Memory B cell (primary cell): ENCODE results near the gene EFCAB6.

Source experiments
- ATAC-seq: fragments of 150-1000 bp; cut with Tn5 transposase; 2 replicates; pipeline ENCODE4 v1.10.0; 2021; ENCODE audit warnings: low read depth, mild to moderate bottlenecking, moderate library complexity
- DNase-seq, 2 donors: peaks; one replicate each; pipeline ENCODE4 v3.0.0; 2022; ENCODE audit warnings: low spot score in 2 of 2
- H3K27ac Mint-ChIP-seq: one replicate; pipeline ENCODE4 v1.8.0; 2022; ENCODE audit warnings: mild to moderate bottlenecking, moderate library complexity, mixed read lengths
- H3K27me3 Mint-ChIP-seq: one replicate; pipeline ENCODE4 v1.8.0; 2022; ENCODE audit warnings: mixed read lengths
- H3K36me3 Mint-ChIP-seq: one replicate; pipeline ENCODE4 v1.8.0; 2022; ENCODE audit warnings: mild to moderate bottlenecking, mixed read lengths
- H3K4me1 Mint-ChIP-seq: one replicate; pipeline ENCODE4 v1.8.0; 2022; ENCODE audit warnings: mixed read lengths
- H3K4me3 Mint-ChIP-seq: one replicate; pipeline ENCODE4 v1.8.0; 2022; ENCODE audit warnings: mild to moderate bottlenecking, moderate library complexity, mixed read lengths
- H3K9me3 Mint-ChIP-seq: one replicate; pipeline ENCODE4 v1.8.0; 2022; ENCODE audit warnings: mixed read lengths

The EFCAB6 gene

DNA sequence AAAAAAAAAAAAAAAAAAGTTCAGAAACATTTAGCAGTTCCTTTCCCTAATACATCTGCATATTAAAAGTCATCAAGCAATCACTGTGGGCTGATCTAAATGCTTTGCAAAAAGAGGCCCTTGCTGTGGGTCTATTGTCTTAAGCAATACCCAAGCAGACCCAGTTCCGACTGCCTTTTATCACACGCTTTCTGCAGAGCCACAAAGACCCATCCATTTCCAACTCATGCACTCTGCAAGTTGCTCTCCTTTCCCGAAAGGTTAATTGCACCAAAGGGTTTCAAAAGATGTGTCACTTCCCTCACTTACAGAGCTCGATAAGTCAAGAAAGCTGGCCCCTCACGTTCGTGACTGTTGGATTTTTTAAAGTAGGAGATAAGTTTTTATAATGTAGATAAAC is 261.4 kb downstream of the EFCAB6 start:
- no peak for DNase-seq
- Mint-ChIP-seq H3K27ac (no peak overlapping the region), H3K4me1 (no peaks in the 10 kb centered on the region), H3K4me3 (no peak overlapping the region), H3K36me3 (no peaks in the 10 kb centered on the region), H3K27me3 (peaks cover 9% of the 10 kb centered on the region), H3K9me3 (no peaks in the 10 kb centered on the region)
- no peak for ATAC-seq

DNA sequence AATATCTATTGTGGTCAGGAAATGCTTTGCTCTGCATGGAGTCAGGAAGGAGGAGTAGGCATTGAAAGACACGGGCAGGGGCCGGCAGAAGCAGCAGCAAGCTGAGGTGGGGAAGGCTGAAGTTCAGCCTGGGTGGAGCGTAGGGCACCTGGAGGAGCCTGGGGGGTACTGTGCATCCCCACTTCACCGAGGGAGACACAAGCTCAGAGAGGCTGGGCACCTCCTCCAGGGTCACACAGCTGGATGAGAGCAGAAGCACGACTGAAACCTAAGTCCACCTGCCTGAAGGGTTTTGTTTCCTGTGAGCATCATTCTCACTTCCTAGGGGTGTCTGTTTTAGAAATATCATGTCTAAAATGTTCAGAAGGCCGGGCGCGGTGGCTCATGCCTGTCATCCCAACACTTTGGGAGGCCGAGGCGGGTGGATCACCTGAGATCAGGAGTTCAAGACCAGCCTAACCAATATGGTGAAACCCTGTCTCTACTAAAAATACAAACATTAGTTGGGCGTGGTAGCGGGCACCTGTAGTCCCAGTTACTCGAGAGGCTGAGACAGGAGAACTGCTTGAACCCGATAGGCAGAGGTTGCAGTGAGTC is 262.0 kb downstream of the EFCAB6 start:
- Mint-ChIP-seq H3K27ac (no peak overlapping the region), H3K27me3 (peaks cover 5% of the 10 kb centered on the region), H3K4me1 (no peaks in the 10 kb centered on the region), H3K9me3 (no peaks in the 10 kb centered on the region), H3K4me3 (no peak overlapping the region), H3K36me3 (no peaks in the 10 kb centered on the region)
- DNase-seq (no peak), ATAC-seq (no peak)

DNA sequence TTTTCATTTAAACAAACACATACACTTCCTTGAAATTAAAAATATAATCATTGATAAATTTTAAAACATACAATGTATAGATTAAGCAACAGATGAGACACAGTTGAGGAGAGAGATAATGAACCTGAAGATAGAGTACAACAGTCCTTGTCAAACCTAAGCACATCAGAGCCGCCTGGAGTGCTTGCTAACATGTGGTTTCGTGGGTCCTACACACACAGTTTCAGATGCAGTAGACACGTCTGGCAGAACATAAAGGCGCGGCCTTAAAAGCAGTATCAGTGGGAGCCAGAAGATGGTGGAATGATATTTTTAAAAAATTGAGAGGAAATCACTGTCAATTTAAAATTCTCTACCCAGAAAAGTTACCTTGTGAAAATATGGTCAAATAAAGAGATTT is 265.9 kb downstream of the EFCAB6 start:
- Mint-ChIP-seq H3K9me3 (no peaks in the 10 kb centered on the region), H3K27me3 (peaks cover 9% of the 10 kb centered on the region), H3K27ac (no peak overlapping the region), H3K4me3 (no peak overlapping the region), H3K36me3 (no peaks in the 10 kb centered on the region), H3K4me1 (no peaks in the 10 kb centered on the region)
- no peak for ATAC-seq
- no peak for DNase-seq

DNA sequence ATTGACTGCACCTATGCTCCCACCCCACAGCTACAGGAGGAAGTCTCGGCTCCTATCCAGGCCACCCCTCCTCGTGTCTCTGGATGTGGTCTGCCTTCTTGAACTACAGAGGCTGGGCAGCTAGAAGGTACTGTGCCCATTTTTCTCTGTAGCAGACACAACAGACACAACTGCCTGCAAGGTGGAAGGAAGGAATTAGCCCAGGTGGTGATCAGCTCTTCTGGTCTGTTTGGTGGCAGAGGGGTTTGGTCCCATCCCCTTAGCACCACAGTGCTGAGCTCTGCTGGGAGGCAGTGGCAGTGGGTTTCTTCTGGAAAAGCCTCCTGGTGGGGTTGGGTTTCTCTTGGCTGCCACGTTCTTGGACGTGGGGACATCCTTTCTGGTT is 267.8 kb downstream of the EFCAB6 start:
- ATAC-seq = no peak
- Mint-ChIP-seq H3K9me3 (no peaks in the 10 kb centered on the region), H3K27ac (no peak overlapping the region), H3K27me3 (peaks cover 13% of the 10 kb centered on the region), H3K4me1 (no peaks in the 10 kb centered on the region), H3K4me3 (no peak overlapping the region), H3K36me3 (no peaks in the 10 kb centered on the region)
- DNase-seq = no peak

DNA sequence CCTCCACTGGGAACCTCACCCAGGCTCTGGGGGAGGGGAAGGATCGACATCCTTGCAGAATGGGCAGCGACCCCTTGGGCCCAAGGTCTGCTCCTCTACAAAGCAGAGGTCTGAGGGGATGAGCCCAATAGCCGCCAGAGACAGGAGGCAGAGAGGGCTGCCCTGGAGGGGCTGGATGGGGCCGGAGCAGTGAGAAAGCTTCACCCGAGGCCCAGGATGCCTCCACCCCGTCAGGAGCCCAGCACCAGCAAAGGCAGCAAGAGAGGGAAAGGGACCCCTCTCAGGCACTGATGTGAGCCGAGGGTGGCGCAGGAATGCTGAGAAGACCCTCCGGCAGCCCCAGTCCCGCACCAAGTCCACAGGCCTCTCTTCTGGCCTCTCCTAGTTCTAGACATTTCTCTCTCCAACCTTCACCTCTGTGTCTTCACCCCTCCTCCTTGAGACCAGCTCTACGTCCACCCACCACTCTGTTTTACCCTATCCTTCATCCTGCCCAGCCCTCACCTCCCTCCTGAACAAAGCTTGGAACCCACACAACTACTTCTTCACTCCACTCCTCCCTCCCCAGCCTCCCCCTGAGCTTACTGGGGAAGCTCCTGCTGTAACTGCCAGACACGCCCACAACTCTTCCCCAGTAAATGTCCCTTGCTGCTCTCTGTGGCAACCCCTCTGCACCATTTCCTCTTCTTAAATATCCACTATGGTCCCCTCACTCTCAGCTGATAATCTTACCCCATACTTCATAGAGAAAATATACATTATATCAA is 268.4 kb downstream of the EFCAB6 start:
- H3K27me3 Mint-ChIP-seq = peaks cover 16% of the 10 kb centered on the region
- no peak overlapping the region for H3K4me3 Mint-ChIP-seq
- DNase-seq (no peak), ATAC-seq (no peak)
- H3K4me1 Mint-ChIP-seq = no peaks in the 10 kb centered on the region
- H3K36me3 Mint-ChIP-seq = no peaks in the 10 kb centered on the region
- no peaks in the 10 kb centered on the region for H3K9me3 Mint-ChIP-seq
- no peak overlapping the region for H3K27ac Mint-ChIP-seq

DNA sequence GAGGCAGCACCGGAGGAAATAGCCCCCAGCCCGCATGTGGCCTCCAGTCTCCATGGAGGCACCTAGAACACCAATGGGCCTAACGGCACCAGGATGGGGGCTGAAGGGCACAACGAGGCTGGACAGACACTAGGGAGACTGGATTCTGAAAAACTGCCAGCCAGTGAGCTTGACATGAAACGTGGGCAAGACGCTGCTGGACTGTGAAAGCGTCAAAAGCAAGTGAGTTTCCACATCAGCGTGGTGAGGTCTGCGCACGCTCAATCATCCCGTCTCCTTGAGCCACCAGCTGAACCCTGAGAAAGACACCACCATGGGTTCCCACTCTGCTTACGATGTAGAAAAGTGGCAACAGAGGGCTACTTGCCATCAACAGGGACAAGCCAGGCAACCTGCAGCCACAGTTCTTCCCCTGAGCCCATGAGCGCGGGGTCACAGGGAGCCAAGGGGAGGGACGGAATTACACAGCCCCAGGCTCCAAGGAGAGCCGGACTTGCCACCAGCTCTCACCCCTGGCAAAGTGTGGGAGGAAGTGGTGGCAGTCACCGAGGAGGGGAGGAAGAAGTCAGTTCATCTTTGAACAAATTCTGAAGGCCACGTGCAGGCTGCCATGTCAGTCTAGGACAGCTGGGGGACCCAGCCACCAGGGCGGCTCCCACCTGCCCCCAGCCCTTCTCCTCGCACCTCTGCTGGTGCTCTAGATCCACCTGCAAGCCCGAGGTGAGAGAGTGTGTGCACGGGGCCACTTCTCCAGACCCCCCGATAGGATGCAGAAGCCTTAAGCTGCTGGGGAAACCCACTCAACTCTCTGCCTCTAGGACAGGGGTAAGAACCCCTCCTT is 269.2 kb downstream of the EFCAB6 start:
- Mint-ChIP-seq H3K36me3 (no peaks in the 10 kb centered on the region), H3K4me1 (no peaks in the 10 kb centered on the region), H3K27ac (no peak overlapping the region), H3K9me3 (no peaks in the 10 kb centered on the region), H3K27me3 (peaks cover 20% of the 10 kb centered on the region), H3K4me3 (no peak overlapping the region)
- ATAC-seq (no peak), DNase-seq (no peak)

DNA sequence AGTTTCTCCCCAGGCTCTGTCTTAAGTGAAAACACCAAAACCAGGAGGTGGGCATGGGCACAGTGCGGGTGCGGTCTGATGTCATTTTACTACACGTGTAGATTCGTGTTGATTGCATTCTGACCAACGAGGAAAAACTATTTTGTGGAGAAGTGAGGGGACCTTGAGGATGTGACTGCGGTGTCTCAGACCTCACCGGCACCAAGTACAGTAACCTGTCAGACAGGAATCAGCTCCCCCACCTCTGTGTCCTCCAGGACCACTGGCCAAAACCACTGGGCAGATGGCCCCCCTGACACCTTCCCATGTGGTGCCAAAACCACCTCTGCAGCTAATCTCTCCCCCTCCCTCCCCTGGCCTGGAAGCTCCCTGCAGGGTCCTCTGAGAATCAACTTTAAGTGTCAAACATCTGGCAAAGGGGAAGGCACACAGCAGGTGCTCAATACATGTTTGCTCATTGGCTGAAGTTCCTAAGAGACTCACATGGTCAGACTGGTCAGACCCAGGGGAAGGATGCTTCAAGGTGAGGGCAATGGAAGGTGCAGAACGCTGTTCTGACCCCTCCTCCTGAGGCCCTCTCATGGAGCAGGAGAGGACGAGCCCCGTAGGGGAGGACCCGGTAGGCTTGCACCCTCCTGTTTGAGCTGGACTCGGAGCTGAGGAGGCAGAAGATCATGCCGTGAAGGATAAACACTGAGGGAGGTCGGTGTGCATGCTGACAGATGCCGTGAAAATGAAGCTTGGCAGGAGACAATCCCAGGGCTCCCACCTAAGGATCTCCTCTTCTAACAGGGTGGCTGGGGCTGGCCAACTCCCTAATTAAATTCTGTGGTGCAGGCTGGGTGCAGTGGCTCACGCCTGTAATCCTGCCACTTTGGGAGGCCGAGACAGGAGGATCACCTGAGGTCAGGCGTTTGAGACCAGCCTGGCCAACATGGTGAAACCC is 270.4 kb downstream of the EFCAB6 start:
- H3K27ac Mint-ChIP-seq = no peak overlapping the region
- H3K27me3 Mint-ChIP-seq = peaks cover 23% of the 10 kb centered on the region
- no peaks in the 10 kb centered on the region for H3K4me1 Mint-ChIP-seq
- ATAC-seq (no peak), DNase-seq (no peak)
- no peaks in the 10 kb centered on the region for H3K9me3 Mint-ChIP-seq
- no peaks in the 10 kb centered on the region for H3K36me3 Mint-ChIP-seq
- no peak overlapping the region for H3K4me3 Mint-ChIP-seq

DNA sequence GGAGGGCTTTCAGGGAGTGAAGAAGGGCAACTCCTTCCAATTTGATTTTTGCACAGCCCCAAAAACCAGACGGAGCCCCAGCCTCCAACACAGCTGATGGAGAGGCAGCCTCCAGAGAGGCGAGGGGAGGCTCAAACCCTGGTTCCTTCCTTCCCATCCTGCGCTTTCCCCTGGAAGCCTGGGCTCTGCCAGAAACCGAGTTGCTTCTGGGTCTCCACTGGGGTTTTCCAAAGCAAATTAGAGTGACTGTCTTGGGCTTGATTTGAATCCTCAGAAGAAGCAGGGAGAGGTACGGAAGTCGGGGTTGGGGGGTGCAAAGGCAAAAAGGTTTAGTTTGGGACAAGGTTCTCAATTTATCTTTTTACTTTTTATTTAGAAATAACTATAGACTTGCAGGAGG is 271.1 kb downstream of the EFCAB6 start:
- Mint-ChIP-seq H3K9me3 (no peaks in the 10 kb centered on the region), H3K27ac (no peak overlapping the region), H3K4me1 (no peaks in the 10 kb centered on the region), H3K36me3 (peaks cover 2% of the 10 kb centered on the region), H3K27me3 (peaks cover 23% of the 10 kb centered on the region), H3K4me3 (no peak overlapping the region)
- DNase-seq (no peak), ATAC-seq (no peak)

DNA sequence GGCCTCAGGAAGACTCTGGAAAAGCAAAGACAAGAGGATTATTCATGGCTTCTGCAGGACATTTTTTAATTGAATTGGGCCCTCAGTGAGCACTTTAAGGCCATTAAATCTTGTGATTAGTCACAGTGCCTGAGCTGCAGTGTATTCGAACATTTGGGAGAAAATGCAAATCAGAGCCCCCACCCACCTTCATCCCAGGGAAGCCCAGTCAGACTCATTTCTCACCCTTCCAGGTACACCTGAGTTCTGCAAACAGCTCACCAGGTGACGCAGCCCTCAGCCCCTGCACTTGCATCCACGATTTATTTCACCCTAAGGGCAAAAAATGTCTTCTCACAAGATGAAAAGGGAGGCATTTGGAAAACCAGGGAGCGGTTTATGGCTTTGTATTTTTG is 271.6 kb downstream of the EFCAB6 start:
- H3K36me3 Mint-ChIP-seq = peaks cover 2% of the 10 kb centered on the region

DNA sequence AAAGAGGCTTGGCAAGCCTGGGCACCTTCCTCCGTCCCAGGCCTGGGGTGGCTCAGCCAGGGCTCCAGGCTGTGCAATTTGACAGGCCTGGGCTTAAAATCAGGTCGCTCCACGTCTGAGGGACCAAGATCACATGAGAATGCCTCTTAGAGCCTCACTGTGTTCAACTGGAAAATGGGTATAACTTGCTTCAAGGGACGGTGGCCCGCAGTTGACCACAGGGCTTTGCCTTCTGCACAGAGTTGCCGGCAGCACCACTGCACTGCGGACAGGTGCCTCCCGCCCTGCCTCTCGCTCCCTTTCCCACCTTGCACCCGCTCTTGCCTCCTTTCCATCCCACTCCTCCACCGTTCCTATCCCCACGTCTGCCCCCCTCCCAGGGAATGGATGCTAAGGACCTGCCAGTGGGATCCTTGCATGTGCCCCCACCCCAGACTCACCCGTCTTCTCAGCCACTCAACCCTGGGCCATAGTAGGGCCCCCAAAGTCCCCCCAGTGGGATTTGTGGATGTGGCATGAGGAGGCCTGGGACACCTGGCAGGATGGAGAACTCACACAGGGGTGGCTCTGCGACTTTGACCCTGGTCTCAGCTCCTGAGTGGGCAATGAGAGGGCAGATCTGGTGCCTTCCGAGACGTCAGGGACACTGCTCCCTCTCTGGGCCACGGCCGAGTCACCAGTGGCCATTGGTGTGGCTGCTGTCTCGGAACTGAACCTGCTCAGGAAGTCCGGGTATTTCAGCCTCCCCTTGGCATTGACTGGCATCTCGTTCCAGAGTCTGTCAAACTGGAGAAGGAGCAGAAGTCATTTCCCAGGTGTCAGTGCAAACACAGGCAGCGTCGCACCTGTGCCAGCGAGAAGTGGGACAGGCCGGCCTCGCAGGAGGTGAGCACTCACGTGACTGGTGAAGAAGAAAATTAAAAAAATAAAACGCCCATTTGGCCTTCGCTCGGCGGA is 272.3 kb downstream of the EFCAB6 start:
- peaks cover 2% of the 10 kb centered on the region for H3K36me3 Mint-ChIP-seq
- H3K27me3 Mint-ChIP-seq = peaks cover 25% of the 10 kb centered on the region
- H3K4me1 Mint-ChIP-seq = no peaks in the 10 kb centered on the region
- H3K9me3 Mint-ChIP-seq = no peaks in the 10 kb centered on the region
- no peak overlapping the region for H3K4me3 Mint-ChIP-seq
- no peak for DNase-seq
- no peak for ATAC-seq
- H3K27ac Mint-ChIP-seq = no peak overlapping the region

More for the DNA sequence above, 271.6 kb downstream of the EFCAB6 start:
- Mint-ChIP-seq H3K27me3 (peaks cover 23% of the 10 kb centered on the region), H3K4me1 (no peaks in the 10 kb centered on the region), H3K27ac (no peak overlapping the region), H3K9me3 (no peaks in the 10 kb centered on the region), H3K4me3 (no peak overlapping the region)
- ATAC-seq (no peak), DNase-seq (no peak)

DNA sequence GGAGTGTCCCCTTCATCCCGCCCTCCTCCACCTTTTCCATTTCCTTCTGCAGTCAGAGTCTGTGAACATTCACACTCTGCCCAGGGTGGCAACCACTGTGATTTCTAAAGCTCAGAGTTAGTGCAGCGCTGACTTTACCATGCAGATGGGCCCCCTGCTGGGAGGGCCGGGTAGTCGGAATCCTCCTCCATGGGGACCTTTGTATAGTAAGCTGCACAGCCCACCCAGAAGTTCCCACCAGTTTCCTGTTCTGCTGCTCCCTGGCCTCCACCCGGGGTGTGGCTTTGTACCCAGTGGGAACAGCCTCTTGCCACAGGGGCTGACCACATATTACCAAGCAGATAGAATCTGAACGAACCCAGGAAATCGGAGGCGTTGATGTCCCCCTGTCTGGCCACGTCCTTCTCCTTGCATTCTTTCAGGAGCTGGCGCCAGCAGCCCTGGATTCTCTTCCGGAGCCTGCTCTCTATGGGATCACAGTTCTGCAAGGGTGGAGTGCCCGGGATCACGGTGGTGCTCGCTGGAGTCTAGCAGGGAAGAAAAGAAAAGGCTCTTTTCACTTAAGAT is 275.0 kb downstream of the EFCAB6 start:
- H3K9me3 Mint-ChIP-seq = no peaks in the 10 kb centered on the region
- peaks cover 2% of the 10 kb centered on the region for H3K36me3 Mint-ChIP-seq
- H3K4me1 Mint-ChIP-seq = no peaks in the 10 kb centered on the region
- no peak overlapping the region for H3K27ac Mint-ChIP-seq
- no peak overlapping the region for H3K4me3 Mint-ChIP-seq
- DNase-seq = no peak
- H3K27me3 Mint-ChIP-seq = peaks cover 22% of the 10 kb centered on the region
- ATAC-seq = no peak

DNA sequence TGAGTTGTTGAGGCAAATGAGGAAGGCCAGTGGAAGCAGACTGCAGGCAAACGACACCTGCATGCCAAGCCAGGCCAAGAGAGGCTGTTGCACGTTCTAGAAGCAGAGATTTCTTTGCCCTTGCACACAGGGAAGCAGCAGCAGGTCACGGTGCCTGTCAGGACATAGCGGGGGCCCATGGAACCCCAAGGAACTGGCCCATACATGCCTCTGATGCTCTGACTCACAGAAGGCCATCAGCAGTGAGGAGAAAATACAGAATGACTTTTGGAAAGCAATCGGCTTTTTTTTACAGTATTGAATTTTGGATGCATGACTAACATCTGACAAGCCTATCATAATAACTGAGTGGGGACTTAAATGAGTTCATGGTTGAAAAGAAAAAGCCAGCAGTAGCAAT is 276.4 kb downstream of the EFCAB6 start:
- H3K9me3 Mint-ChIP-seq = no peaks in the 10 kb centered on the region
- no peak overlapping the region for H3K4me3 Mint-ChIP-seq
- H3K36me3 Mint-ChIP-seq = peaks cover 2% of the 10 kb centered on the region
- ATAC-seq (no peak), DNase-seq (no peak)
- H3K27ac Mint-ChIP-seq = no peak overlapping the region
- H3K27me3 Mint-ChIP-seq = peaks cover 15% of the 10 kb centered on the region
- no peaks in the 10 kb centered on the region for H3K4me1 Mint-ChIP-seq
